ENCODE data around the gene CRYZL1. TPM values are rescaled to one million over a fixed set of nuclear protein-coding genes. Genes with fewer than 3 reads are reported as not detected.
"Not testable (repeated sequence)": the region's sequence is repeated elsewhere in the genome, so short reads cannot be mapped to it uniquely, and the experiment has no call there.

Gene CRYZL1
- total and polyA plus RNA-seq, 2 of the 8 experiments (the other 6 are each of a cell fraction or from before 2014, with no cell fraction given), result 15.6 to 15.8 TPM

GRCh38 chr21:33626151-33626550 is 15.4 kb downstream of the CRYZL1 start:
- CTCF ChIA-PET (ENCODE audit: partially characterized antibody), result interaction anchor here (0.6 to 3.0 kb wide), 4 partner anchors 13 to 499 kb away, joined by 3 to 12 read pairs (median 4); no protein-coding TSS in a partner anchor
- H4K20me1 ChIP-seq (replicated peaks in 1 of 2; ENCODE audit: control insufficient read depth in 1 of 2, insufficient read depth in 2 of 2, low read length in 2 of 2); H3K79me1 ChIP-seq (ENCODE audit: low read depth, low read length): not testable (repeated sequence)

More at GRCh38 chr21:33626151-33626550, 15.4 kb downstream of the CRYZL1 start:
- not testable (repeated sequence) for H3K79me2 ChIP-seq (ENCODE audit: control insufficient read depth in 1 of 2, insufficient read depth in 2 of 2, low read length in 2 of 2); H3K36me3 ChIP-seq (ENCODE audit: control insufficient read depth in 2 of 4, insufficient read depth in 4 of 4, low read length in 3 of 4); FAIRE-seq; H3K27ac ChIP-seq (ENCODE audit: low read depth, low read length); H3K56ac ChIP-seq (replicated peaks; ENCODE audit: insufficient read length, low read depth, low read length); H2BK15ac ChIP-seq (ENCODE audit: low read length); H3K4me1 ChIP-seq (replicated peaks in 1 of 4; ENCODE audit: control insufficient read depth in 3 of 4, insufficient read depth in 4 of 4, low read length in 3 of 4); H3K23me2 ChIP-seq (ENCODE audit: low read depth, low read length); H3K4ac ChIP-seq (replicated peaks; ENCODE audit: insufficient read length, low read depth, low read length); DNase-seq (ENCODE audit: low read depth in 1 of 2, low spot score in 2 of 2); H2BK5ac ChIP-seq (ENCODE audit: low read depth, low read length); H2BK12ac ChIP-seq (ENCODE audit: low read depth, low read length); H3K9me3 ChIP-seq (ENCODE audit: insufficient read depth in 2 of 2, low read depth in 1 of 2, low read length in 1 of 2); H4K91ac ChIP-seq (replicated peaks; ENCODE audit: insufficient read length, low read length); H3K4me3 ChIP-seq (ENCODE audit: extremely low read depth in 1 of 4, insufficient read depth in 2 of 4, low read depth in 3 of 4, low read length in 4 of 4); H4K8ac ChIP-seq (ENCODE audit: extremely low read depth, insufficient read depth, low read length); H3K23ac ChIP-seq (ENCODE audit: insufficient read length); H2AFZ ChIP-seq (ENCODE audit: low read length); H3K27me3 ChIP-seq (replicated peaks in 1 of 4; ENCODE audit: control insufficient read depth in 3 of 4, extremely low read depth in 1 of 4, insufficient read depth in 3 of 4, low read length in 3 of 4); H3K9ac ChIP-seq (replicated peaks in 1 of 4; ENCODE audit: extremely low read depth in 1 of 4, low read depth in 3 of 4, low read length in 3 of 4); H2AK5ac ChIP-seq (ENCODE audit: low read depth, low read length); H3K18ac ChIP-seq (ENCODE audit: extremely low read depth, low read length); H3K14ac ChIP-seq (ENCODE audit: insufficient read length); H4K5ac ChIP-seq (ENCODE audit: insufficient read length, low read depth, low read length); H3K4me2 ChIP-seq (ENCODE audit: insufficient read depth in 1 of 2, low read depth in 2 of 2, low read length in 2 of 2); H2BK20ac ChIP-seq (ENCODE audit: low read length); H2BK120ac ChIP-seq (replicated peaks; ENCODE audit: low read depth, low read length)
- WGBS, 2 experiments (ENCODE audit: extremely low coverage in 1 of 2, insufficient coverage in 1 of 2, insufficient read length in 1 of 2, insufficient replicate concordance in 2 of 2, low coverage in 1 of 2, low lambda C conversion rate in 2 of 2, missing lambda C conversion rate in 1 of 2), result 80% methylated on average over 7 of the region's 7 CpGs; no CpG with 5 or more reads in 1 of the 2 experiments
- POLR2A ChIA-PET (ENCODE audit: partially characterized antibody), result interaction anchor here (0.6 to 1.0 kb wide), 2 partner anchors 11 to 103 kb away, joined by 3 read pairs; no protein-coding TSS in a partner anchor

All from H1 (cell line).